Measurements from ENCODE around the gene ERC2. TPM values are rescaled to one million over a fixed set of nuclear protein-coding genes. Genes with fewer than 3 reads are reported as not detected.
A peak's percentile ranks its signal among the peaks of the same experiment; 100 is the strongest.

Gene ERC2
- total RNA-seq, 1 donor = 0.36 TPM

DNA sequence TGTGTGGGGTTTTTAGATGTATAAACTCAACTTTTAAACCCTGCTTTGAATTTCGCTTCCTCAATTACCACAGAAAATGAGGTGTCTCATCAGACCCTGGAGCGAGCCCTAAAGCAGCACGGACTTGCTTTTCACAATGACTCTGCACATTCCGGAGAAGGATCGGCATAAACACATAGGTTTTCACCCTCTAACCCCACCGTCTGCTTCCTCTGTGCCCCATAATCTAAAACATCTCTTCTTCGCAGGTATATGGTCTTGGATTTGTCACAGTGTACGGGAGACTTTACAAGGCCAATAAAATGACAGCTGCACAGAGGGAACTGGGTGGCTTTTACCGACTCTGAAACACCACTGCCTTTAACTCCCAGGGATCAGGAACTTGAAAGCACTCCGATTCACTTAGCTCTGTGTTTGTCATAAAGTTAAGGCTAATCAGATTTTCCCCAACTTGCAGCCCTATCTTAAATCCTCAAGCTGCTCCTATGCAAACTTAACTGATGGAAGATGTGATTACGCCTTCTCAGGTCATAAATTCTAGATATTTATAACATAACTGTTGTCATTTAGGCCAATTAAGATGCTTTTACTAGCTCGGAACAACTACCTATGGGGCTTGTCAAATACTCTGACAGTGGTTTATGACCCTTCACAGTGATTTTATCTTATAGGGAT, 847.8 kb downstream of the ERC2 start:
- peak overlapping the region; percentile 28 for H2AFZ ChIP-seq (ENCODE audit: low read length)

DNA sequence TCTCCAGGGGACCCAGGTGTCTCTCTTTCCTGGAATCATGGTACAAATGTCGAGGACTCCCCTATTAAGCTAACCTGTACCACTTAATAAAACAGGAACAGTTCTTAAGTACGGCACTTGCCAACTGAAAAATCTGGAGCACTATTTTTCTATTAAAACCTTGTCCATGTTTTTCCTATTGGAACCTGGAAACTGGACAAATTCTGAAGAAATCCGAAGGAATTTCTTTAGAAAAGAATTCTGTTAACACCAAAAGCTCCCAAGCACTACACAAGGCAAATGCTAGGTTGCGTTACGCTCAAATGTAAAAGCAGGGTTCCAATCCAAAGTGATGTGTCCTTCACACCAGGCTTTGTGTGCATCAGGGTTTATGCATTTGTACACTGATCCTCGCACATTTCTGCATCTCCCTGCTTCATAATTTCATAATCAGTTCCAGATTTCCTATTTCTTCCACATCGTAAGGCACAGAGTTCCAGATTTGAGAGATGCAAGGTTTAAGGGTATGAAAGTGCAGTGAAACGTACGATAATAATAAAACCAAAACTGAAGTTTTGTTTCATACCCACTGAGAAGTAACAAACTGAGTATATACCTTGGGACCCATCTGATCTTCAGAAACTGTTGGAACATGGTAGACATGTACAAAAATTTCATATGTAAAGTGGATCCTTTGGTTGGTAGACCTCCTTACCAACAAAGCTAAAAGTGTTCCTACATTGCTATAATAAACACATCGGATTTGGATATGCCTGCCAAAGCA, 849.0 kb downstream of the ERC2 start:
- no peak overlapping the region for H2AFZ ChIP-seq (ENCODE audit: low read length)
- H3K79me2 ChIP-seq (ENCODE audit: insufficient read depth, low read length) = no peaks in the 10 kb centered on the region
- no peak overlapping the region for H3K4me2 ChIP-seq (ENCODE audit: insufficient read depth, low read length)
- no peak overlapping the region for H3K27ac ChIP-seq (ENCODE audit: low read depth, low read length)
- H3K4me3 ChIP-seq (ENCODE audit: insufficient read depth, low read length) = no peak overlapping the region
- H3K27me3 ChIP-seq (ENCODE audit: insufficient read depth, low read length) = no peaks in the 10 kb centered on the region
- peaks cover 40% of the 10 kb centered on the region for H3K4me1 ChIP-seq (ENCODE audit: insufficient read depth, low read length)
- TF ChIP-seq, protein P1, sequence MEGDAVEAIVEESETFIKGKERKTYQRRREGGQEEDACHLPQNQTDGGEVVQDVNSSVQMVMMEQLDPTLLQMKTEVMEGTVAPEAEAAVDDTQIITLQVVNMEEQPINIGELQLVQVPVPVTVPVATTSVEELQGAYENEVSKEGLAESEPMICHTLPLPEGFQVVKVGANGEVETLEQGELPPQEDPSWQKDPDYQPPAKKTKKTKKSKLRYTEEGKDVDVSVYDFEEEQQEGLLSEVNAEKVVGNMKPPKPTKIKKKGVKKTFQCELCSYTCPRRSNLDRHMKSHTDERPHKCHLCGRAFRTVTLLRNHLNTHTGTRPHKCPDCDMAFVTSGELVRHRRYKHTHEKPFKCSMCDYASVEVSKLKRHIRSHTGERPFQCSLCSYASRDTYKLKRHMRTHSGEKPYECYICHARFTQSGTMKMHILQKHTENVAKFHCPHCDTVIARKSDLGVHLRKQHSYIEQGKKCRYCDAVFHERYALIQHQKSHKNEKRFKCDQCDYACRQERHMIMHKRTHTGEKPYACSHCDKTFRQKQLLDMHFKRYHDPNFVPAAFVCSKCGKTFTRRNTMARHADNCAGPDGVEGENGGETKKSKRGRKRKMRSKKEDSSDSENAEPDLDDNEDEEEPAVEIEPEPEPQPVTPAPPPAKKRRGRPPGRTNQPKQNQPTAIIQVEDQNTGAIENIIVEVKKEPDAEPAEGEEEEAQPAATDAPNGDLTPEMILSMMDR (IDR thresholded peaks at IDR 0.05; ENCODE audit: extremely low read depth, low read depth, low read length) = no peak
- DNase-seq (ENCODE audit: insufficient read length, low spot score, missing footprints) = no peak
- H3K36me3 ChIP-seq (ENCODE audit: insufficient read depth, low read length) = no peaks in the 10 kb centered on the region
- H4K20me1 ChIP-seq (ENCODE audit: insufficient read depth, low read length) = no peaks in the 10 kb centered on the region
- no peaks in the 10 kb centered on the region for H3K9me3 ChIP-seq (ENCODE audit: low read depth, low read length)

More for the DNA sequence above, 847.8 kb downstream of the ERC2 start:
- no peak for DNase-seq (ENCODE audit: insufficient read length, low spot score, missing footprints)
- Histone ChIP-seq H3K36me3 (ENCODE audit: insufficient read depth, low read length) (no peaks in the 10 kb centered on the region), H3K27ac (ENCODE audit: low read depth, low read length) (peak overlapping the region; percentile 77), H3K27me3 (ENCODE audit: insufficient read depth, low read length) (no peaks in the 10 kb centered on the region), H4K20me1 (ENCODE audit: insufficient read depth, low read length) (no peaks in the 10 kb centered on the region), H3K9me3 (ENCODE audit: low read depth, low read length) (no peaks in the 10 kb centered on the region), H3K4me3 (ENCODE audit: insufficient read depth, low read length) (peak overlapping the region; percentile 20), H3K4me2 (ENCODE audit: insufficient read depth, low read length) (peak overlapping the region; percentile 67), H3K4me1 (ENCODE audit: insufficient read depth, low read length) (peaks cover 45% of the 10 kb centered on the region), H3K79me2 (ENCODE audit: insufficient read depth, low read length) (no peaks in the 10 kb centered on the region)
- TF ChIP-seq, protein P1 (IDR thresholded peaks at IDR 0.05; ENCODE audit: extremely low read depth, low read depth, low read length) = no peak

DNA sequence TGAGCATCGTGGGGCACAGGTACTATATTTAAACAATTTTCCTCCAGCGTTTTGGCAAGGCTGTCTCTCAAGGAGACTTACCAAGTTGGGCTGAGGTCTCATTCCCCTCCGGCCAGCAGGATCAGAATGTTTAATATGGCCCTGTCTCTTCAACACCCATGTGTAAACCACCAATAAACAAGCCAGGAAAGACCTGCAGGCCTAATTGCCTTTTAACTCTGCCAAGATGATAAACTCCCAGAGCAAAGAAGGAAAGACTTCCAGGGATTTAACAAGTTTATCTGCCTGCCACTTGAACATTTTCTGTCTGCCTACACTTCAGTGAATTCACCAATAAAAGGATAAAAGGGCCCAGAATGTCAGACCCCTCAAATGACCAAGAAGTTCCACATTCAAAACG, 850.9 kb downstream of the ERC2 start:
- H3K9me3 ChIP-seq (ENCODE audit: low read depth, low read length) = no peaks in the 10 kb centered on the region
- no peak overlapping the region for H3K4me3 ChIP-seq (ENCODE audit: insufficient read depth, low read length)
- no peak for DNase-seq (ENCODE audit: insufficient read length, low spot score, missing footprints)
- no peak overlapping the region for H2AFZ ChIP-seq (ENCODE audit: low read length)
- no peaks in the 10 kb centered on the region for H3K27me3 ChIP-seq (ENCODE audit: insufficient read depth, low read length)
- no peaks in the 10 kb centered on the region for H3K79me2 ChIP-seq (ENCODE audit: insufficient read depth, low read length)
- peaks cover 25% of the 10 kb centered on the region for H3K4me1 ChIP-seq (ENCODE audit: insufficient read depth, low read length)
- H3K27ac ChIP-seq (ENCODE audit: low read depth, low read length) = no peak overlapping the region
- no peak overlapping the region for H3K4me2 ChIP-seq (ENCODE audit: insufficient read depth, low read length)
- H3K36me3 ChIP-seq (ENCODE audit: insufficient read depth, low read length) = no peaks in the 10 kb centered on the region
- TF ChIP-seq, protein P1 (IDR thresholded peaks at IDR 0.05; ENCODE audit: extremely low read depth, low read depth, low read length) = no peak
- H4K20me1 ChIP-seq (ENCODE audit: insufficient read depth, low read length) = no peaks in the 10 kb centered on the region

DNA sequence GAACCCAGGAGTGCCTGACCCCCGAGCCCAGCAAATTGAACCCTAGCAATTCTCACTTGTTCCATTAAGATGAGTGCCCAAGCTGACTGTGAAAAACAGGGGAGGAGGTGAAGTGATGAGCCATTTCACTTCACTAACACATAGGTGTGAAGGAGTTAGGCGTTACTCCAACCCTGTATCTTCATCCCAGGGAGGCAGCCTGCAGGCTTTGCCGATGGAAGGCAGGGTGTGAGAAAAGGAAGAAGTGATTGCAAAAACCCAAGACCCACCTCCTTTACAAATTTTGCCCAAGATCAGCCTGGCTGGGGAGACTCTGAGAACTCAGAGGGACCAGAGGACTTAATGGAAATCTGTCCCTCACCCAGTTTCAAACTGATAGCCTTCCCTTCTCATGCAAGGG, 851.5 kb downstream of the ERC2 start:
- H3K27ac ChIP-seq (ENCODE audit: low read depth, low read length) = no peak overlapping the region
- H3K4me3 ChIP-seq (ENCODE audit: insufficient read depth, low read length) = no peak overlapping the region
- no peak overlapping the region for H2AFZ ChIP-seq (ENCODE audit: low read length)
- peaks cover 19% of the 10 kb centered on the region for H3K4me1 ChIP-seq (ENCODE audit: insufficient read depth, low read length)
- H3K27me3 ChIP-seq (ENCODE audit: insufficient read depth, low read length) = no peaks in the 10 kb centered on the region
- H3K9me3 ChIP-seq (ENCODE audit: low read depth, low read length) = no peaks in the 10 kb centered on the region
- H3K36me3 ChIP-seq (ENCODE audit: insufficient read depth, low read length) = no peaks in the 10 kb centered on the region
- H3K79me2 ChIP-seq (ENCODE audit: insufficient read depth, low read length) = no peaks in the 10 kb centered on the region
- no peaks in the 10 kb centered on the region for H4K20me1 ChIP-seq (ENCODE audit: insufficient read depth, low read length)
- no peak for DNase-seq (ENCODE audit: insufficient read length, low spot score, missing footprints)
- H3K4me2 ChIP-seq (ENCODE audit: insufficient read depth, low read length) = no peak overlapping the region
- TF ChIP-seq, protein P1 (IDR thresholded peaks at IDR 0.05; ENCODE audit: extremely low read depth, low read depth, low read length) = no peak

All from osteoblast (primary cell).